HG03139 (cell line): ENCODE results near the gene DCLK3.

Source experiments
- ATAC-seq: cut with Tn5 transposase; IDR thresholded peaks from one replicate; pipeline ENCODE4 v1.9.1; 2021; ENCODE audit not compliant: unreplicated experiment

DCLK3 gene

GRCh38 chr3:36678216-36679013, 85.9 kb downstream of the DCLK3 start:
- ATAC-seq: no peak

DNA sequence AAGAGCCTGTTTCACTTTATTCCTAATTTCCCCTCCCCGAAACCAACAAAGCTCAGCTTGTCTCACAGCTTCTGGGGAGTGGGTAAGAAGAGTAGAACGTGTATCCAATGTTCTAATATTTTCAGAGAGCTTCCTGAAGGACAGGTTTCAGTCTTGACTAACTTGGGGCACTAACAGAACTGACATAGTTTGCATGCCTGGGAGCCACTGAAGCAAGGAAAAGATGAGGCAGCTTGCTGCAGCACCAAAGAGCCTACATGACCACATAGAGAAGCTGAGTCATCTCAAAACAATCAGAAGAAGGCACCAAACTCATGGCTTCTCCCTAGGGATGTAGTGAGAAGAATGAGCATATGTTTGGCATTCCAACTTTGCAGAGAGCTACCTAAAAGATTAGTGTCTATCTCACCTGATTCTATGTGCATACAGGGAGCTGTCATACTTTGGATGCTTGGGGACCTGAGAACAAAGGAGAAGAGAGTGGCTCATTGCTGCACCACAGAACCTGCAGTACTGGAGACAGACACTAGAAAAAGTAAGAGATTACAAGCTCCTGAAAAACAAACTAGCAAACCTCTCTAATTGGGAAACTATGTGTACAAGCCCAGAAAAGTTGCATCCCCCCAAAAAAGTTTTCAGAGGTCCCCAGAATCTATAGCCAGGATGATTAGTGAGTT, 86.9 kb downstream of the DCLK3 start:
- ATAC-seq: peak; percentile 69

- ATAC-seq: no peak
Observed at GRCh38 chr3:36674816-36675215, 89.5 kb downstream of the DCLK3 start.

- ATAC-seq: no peak
Observed at GRCh38 chr3:36669764-36670163, 94.6 kb downstream of the DCLK3 start.

- ATAC-seq: no peak
Observed at GRCh38 chr3:36666166-36666565, 98.2 kb downstream of the DCLK3 start.

GRCh38 chr3:36663666-36664291, 100.6 kb downstream of the DCLK3 start:
- ATAC-seq: no peak

DNA sequence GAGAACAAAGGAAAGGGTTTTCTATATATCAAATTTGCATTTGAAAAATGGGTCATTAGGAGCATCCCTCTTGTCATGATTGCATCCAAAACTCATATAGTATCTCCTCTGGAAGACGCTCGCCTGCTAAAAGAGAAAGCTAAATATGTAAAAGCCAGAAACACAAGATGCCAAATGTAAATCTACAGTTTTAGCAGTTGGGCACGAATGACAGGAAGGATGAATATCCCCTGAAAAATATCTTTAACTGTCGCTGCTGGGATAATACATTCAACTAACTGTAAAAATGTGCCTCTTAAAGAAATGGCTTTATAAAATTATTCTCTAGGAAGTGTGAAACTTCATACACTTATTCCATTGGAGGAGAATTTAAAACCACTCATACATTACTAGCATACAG, 101.7 kb downstream of the DCLK3 start:
- no peak for ATAC-seq
